DMS79 (cell line): ENCODE measurements around the gene SMIM9.
"Not testable (repeated sequence)": the region's sequence is repeated elsewhere in the genome, so short reads cannot be mapped to it uniquely, and the experiment has no call there.

Experiments
- DNase-seq: peaks from one replicate; lab custom pipeline; 2025; lab: John Stamatoyannopoulos, UW

The SMIM9 gene

GRCh38 chrX:154834562-154834961 lies at the start of gene SMIM9:
Gene SMIM9 (minus strand): TSS chrX:154834662. CDS start chrX:154830856, 3,806 bp downstream.
- DNase-seq: no peak

- DNase-seq: not testable (repeated sequence)
Observed at GRCh38 chrX:154884069-154884468, 49.6 kb upstream of the SMIM9 start.

GRCh38 chrX:154873329-154873728 lies 38.9 kb upstream of the SMIM9 start:
- no peak for DNase-seq

- not testable (repeated sequence) for DNase-seq
Observed at GRCh38 chrX:154868522-154868921, 34.1 kb upstream of the SMIM9 start.

- DNase-seq: no peak
Observed at GRCh38 chrX:154855256-154855655, 20.8 kb upstream of the SMIM9 start.

- no peak for DNase-seq
Observed at GRCh38 chrX:154850957-154851611, 16.6 kb upstream of the SMIM9 start.

- DNase-seq: no peak
Observed at GRCh38 chrX:154840856-154841255, 6.4 kb upstream of the SMIM9 start.

- DNase-seq: no peak
Observed at GRCh38 chrX:154836163-154836562, 1.7 kb upstream of the SMIM9 start.

GRCh38 chrX:154833746-154834274 lies 652 bp downstream of the SMIM9 start:
- DNase-seq: no peak

- no peak for DNase-seq
Observed at GRCh38 chrX:154829926-154830442, 4.5 kb downstream of the SMIM9 start.

GRCh38 chrX:154829134-154829533 lies 5.3 kb downstream of the SMIM9 start:
- no peak for DNase-seq

GRCh38 chrX:154828016-154828408 lies 6.5 kb downstream of the SMIM9 start:
- no peak for DNase-seq

GRCh38 chrX:154827194-154828015 lies 7.1 kb downstream of the SMIM9 start:
- no peak for DNase-seq

- not testable (repeated sequence) for DNase-seq
Observed at GRCh38 chrX:154825586-154825985, 8.9 kb downstream of the SMIM9 start.

GRCh38 chrX:154824638-154825037 lies 9.8 kb downstream of the SMIM9 start:
- no peak for DNase-seq

GRCh38 chrX:154822029-154822428 lies 12.4 kb downstream of the SMIM9 start:
- no peak for DNase-seq

- no peak for DNase-seq
Observed at GRCh38 chrX:154821523-154821922, 12.9 kb downstream of the SMIM9 start.

GRCh38 chrX:154819771-154820341 lies 14.6 kb downstream of the SMIM9 start:
- DNase-seq: no peak

GRCh38 chrX:154818916-154819770 lies 15.3 kb downstream of the SMIM9 start:
- DNase-seq: no peak

- DNase-seq: not testable (repeated sequence)
Observed at GRCh38 chrX:154817048-154817618, 17.3 kb downstream of the SMIM9 start.

GRCh38 chrX:154816326-154816898 lies 18.1 kb downstream of the SMIM9 start:
- DNase-seq: not testable (repeated sequence)
